Left ventricle myocardium inferior (tissue), 1 donor: ENCODE measurements around the gene SORCS3. TPM values are rescaled to one million over a fixed set of nuclear protein-coding genes. Genes with fewer than 3 reads are reported as not detected.

Experiments used
- DNase-seq: peaks from one replicate; pipeline ENCODE4 v3.0.0-alpha.2; 2020
- H3K27ac ChIP-seq: fragments of 200-600 bp; replicated peaks from 2 replicates; pipeline ENCODE4 v1.8.0; 2021
- H3K27me3 ChIP-seq: fragments of 200-600 bp; 2 replicates; pipeline ENCODE4 v1.8.0; 2021; ENCODE audit warnings: low read depth
- H3K36me3 ChIP-seq: fragments of 200-600 bp; 2 replicates; pipeline ENCODE4 v1.8.0; 2021
- H3K4me1 ChIP-seq: fragments of 200-600 bp; 2 replicates; pipeline ENCODE4 v1.8.0; 2021
- H3K4me3 ChIP-seq: fragments of 200-600 bp; 2 replicates; pipeline ENCODE4 v1.8.0; 2021; ENCODE audit warnings: mild to moderate bottlenecking, moderate library complexity
- H3K9me3 ChIP-seq: fragments of 200-600 bp; replicated peaks from 2 replicates; pipeline ENCODE4 v1.8.0; 2021
- CTCF ChIP-seq: fragments of 200-600 bp; IDR thresholded peaks from 2 replicates; pipeline ENCODE4 v1.8.0; 2021; ENCODE audit warnings: antibody characterized with exemption, mild to moderate bottlenecking, borderline replicate concordance
- intact Hi-C: fragments of 100-400 bp; cut with micrococcal nuclease; formaldehyde crosslinking; loops from one replicate; pipeline ENCODE4 v1.11.0; 2022
- total RNA-seq: library from RNA; stranded (reverse); fragmentation: NEBNext Ultra II Directional; extraction: Animal tissue kit (Norgen Biotek cat#: 25700); gene quantifications from one replicate; pipeline ENCODE4 v1.2.1, GENCODE V29; 2021
- donor health status: DM: no; HTN: yes; CAD: no; lungs with severe emphysema.

SORCS3 gene
- total RNA-seq, 1 donor from 2014 or later: 0.03 TPM

- Histone ChIP-seq H3K27ac (no peak overlapping the region), H3K9me3 (no peaks in the 10 kb centered on the region), H3K27me3 (peaks cover 16% of the 10 kb centered on the region), H3K4me3 (no peak overlapping the region), H3K36me3 (no peaks in the 10 kb centered on the region), H3K4me1 (no peaks in the 10 kb centered on the region)
- no peak for TF ChIP-seq CTCF
- no peak for DNase-seq
- intact Hi-C loops: no loop called here
Measured at GRCh38 chr10:104937567-104937966, 296.5 kb downstream of the SORCS3 start.

- no peak for TF ChIP-seq CTCF
- Histone ChIP-seq H3K4me1 (no peaks in the 10 kb centered on the region), H3K27me3 (peaks cover 16% of the 10 kb centered on the region), H3K36me3 (no peaks in the 10 kb centered on the region), H3K4me3 (no peak overlapping the region), H3K9me3 (no peaks in the 10 kb centered on the region), H3K27ac (no peak overlapping the region)
- no peak for DNase-seq
- intact Hi-C loops: no loop called here
Measured at GRCh38 chr10:104938031-104938430, 296.9 kb downstream of the SORCS3 start.

GRCh38 chr10:104941662-104942061, 300.6 kb downstream of the SORCS3 start:
- Histone ChIP-seq H3K9me3 (no peaks in the 10 kb centered on the region), H3K27ac (no peak overlapping the region), H3K4me1 (no peaks in the 10 kb centered on the region), H3K27me3 (no peaks in the 10 kb centered on the region), H3K36me3 (no peaks in the 10 kb centered on the region), H3K4me3 (no peak overlapping the region)
- no peak for DNase-seq
- intact Hi-C loops: no loop called here
- TF ChIP-seq CTCF: no peak

GRCh38 chr10:104947314-104947713, 306.2 kb downstream of the SORCS3 start:
- no peaks in the 10 kb centered on the region for H3K27me3 ChIP-seq
- H3K9me3 ChIP-seq: no peaks in the 10 kb centered on the region
- intact Hi-C loops: no loop called here
- H3K4me1 ChIP-seq: no peaks in the 10 kb centered on the region
- no peak overlapping the region for H3K4me3 ChIP-seq
- no peak for DNase-seq
- no peaks in the 10 kb centered on the region for H3K36me3 ChIP-seq
- H3K27ac ChIP-seq: no peak overlapping the region
- no peak for TF ChIP-seq CTCF

GRCh38 chr10:104957178-104957841, 316.2 kb downstream of the SORCS3 start:
- TF ChIP-seq CTCF: no peak
- Histone ChIP-seq H3K4me1 (no peaks in the 10 kb centered on the region), H3K4me3 (no peak overlapping the region), H3K27ac (no peak overlapping the region), H3K27me3 (peaks cover 18% of the 10 kb centered on the region), H3K36me3 (no peaks in the 10 kb centered on the region), H3K9me3 (peaks cover 18% of the 10 kb centered on the region)
- DNase-seq: no peak
- intact Hi-C loops: no loop called here
